Neural crest cell (in vitro differentiated cells): ENCODE data around the gene PRKAR1B. TPM values are rescaled to one million over a fixed set of nuclear protein-coding genes. Genes with fewer than 3 reads are reported as not detected.

Experiments used
- DNase-seq: peaks from one replicate; pipeline ENCODE4 v3.0.0; 2021; ENCODE audit warnings: low read depth, mixed read lengths, low spot score
- H3K27ac Mint-ChIP-seq: one replicate; pipeline ENCODE4 v1.8.0; 2021; ENCODE audit warnings: mild to moderate bottlenecking, mixed read lengths; ENCODE audit not compliant: unreplicated experiment
- H3K27me3 Mint-ChIP-seq: 2 replicates; pipeline ENCODE4 v1.8.0; 2021; ENCODE audit warnings: low read depth, mild to moderate bottlenecking, mixed read lengths
- H3K36me3 Mint-ChIP-seq: 2 replicates; pipeline ENCODE4 v1.8.0; 2021; ENCODE audit warnings: low read depth, mild to moderate bottlenecking, mixed read lengths
- H3K4me1 Mint-ChIP-seq: 2 replicates; pipeline ENCODE4 v1.8.0; 2021; ENCODE audit warnings: mixed read lengths
- H3K4me3 Mint-ChIP-seq: one replicate; pipeline ENCODE4 v1.8.0; 2021; ENCODE audit warnings: mild to moderate bottlenecking, mixed read lengths
- H3K9me3 Mint-ChIP-seq: 2 replicates; pipeline ENCODE4 v1.8.0; 2021; ENCODE audit warnings: mixed read lengths
- CTCF ChIP-seq: fragments of 200-600 bp; sonication (generic); conservative IDR thresholded peaks from 2 replicates; pipeline ENCODE4 v1.5.0; 2021; ENCODE audit warnings: antibody characterized with exemption, mild to moderate bottlenecking
- total RNA-seq: library from RNA; stranded (reverse); gene quantifications from 2 replicates; pipeline ENCODE4 v1.2.1, GENCODE V29; 2021

Gene PRKAR1B
- total RNA-seq, 1 donor from 2014 or later, result 9.5 TPM

GRCh38 chr7:698515-699475, 28.3 kb downstream of the PRKAR1B start:
- H3K4me3 Mint-ChIP-seq, result no peak overlapping the region
- H3K27me3 Mint-ChIP-seq, result no peaks in the 10 kb centered on the region
- peaks cover 10% of the 10 kb centered on the region for H3K4me1 Mint-ChIP-seq
- no peak for DNase-seq
- H3K27ac Mint-ChIP-seq, result no peak overlapping the region
- no peak for TF ChIP-seq CTCF
- H3K9me3 Mint-ChIP-seq, result peaks cover 3% of the 10 kb centered on the region
- peaks cover 3% of the 10 kb centered on the region for H3K36me3 Mint-ChIP-seq

- H3K36me3 Mint-ChIP-seq, result peaks cover 4% of the 10 kb centered on the region
- TF ChIP-seq CTCF, result no peak
- no peak for DNase-seq
- peaks cover 10% of the 10 kb centered on the region for H3K4me1 Mint-ChIP-seq
- H3K27me3 Mint-ChIP-seq, result no peaks in the 10 kb centered on the region
- no peak overlapping the region for H3K27ac Mint-ChIP-seq
- no peaks in the 10 kb centered on the region for H3K9me3 Mint-ChIP-seq
- H3K4me3 Mint-ChIP-seq, result no peak overlapping the region
These were observed 30.1 kb downstream of the PRKAR1B start for GRCh38 chr7:696812-697551.

GRCh38 chr7:696426-696811, 30.7 kb downstream of the PRKAR1B start:
- no peak for DNase-seq
- Mint-ChIP-seq H3K27me3 (no peaks in the 10 kb centered on the region), H3K27ac (no peak overlapping the region), H3K4me3 (no peak overlapping the region), H3K36me3 (peaks cover 6% of the 10 kb centered on the region), H3K4me1 (peaks cover 10% of the 10 kb centered on the region), H3K9me3 (peaks cover 2% of the 10 kb centered on the region)
- TF ChIP-seq CTCF, result no peak

GRCh38 chr7:693280-693679, 33.8 kb downstream of the PRKAR1B start:
- H3K27ac Mint-ChIP-seq, result no peak overlapping the region
- H3K36me3 Mint-ChIP-seq, result peaks cover 15% of the 10 kb centered on the region
- no peaks in the 10 kb centered on the region for H3K27me3 Mint-ChIP-seq
- H3K4me1 Mint-ChIP-seq, result no peaks in the 10 kb centered on the region
- peaks cover 6% of the 10 kb centered on the region for H3K9me3 Mint-ChIP-seq
- H3K4me3 Mint-ChIP-seq, result no peak overlapping the region
- TF ChIP-seq CTCF, result no peak
- no peak for DNase-seq

- H3K4me1 Mint-ChIP-seq, result no peaks in the 10 kb centered on the region
- no peak overlapping the region for H3K4me3 Mint-ChIP-seq
- H3K9me3 Mint-ChIP-seq, result peaks cover 12% of the 10 kb centered on the region
- no peak for TF ChIP-seq CTCF
- no peak for DNase-seq
- no peak overlapping the region for H3K27ac Mint-ChIP-seq
- peaks cover 24% of the 10 kb centered on the region for H3K36me3 Mint-ChIP-seq
- no peaks in the 10 kb centered on the region for H3K27me3 Mint-ChIP-seq
These were observed 35.6 kb downstream of the PRKAR1B start for GRCh38 chr7:691361-692045.
